Mammary epithelial cell (primary cell): ENCODE results near the gene RPLP2.

ENCODE experiments used
- CTCF ChIP-seq, 2 donors: IDR thresholded peaks in 1 of 2; conservative IDR thresholded peaks in 1 of 2; 2 replicates each; pipeline ENCODE4 v1.5.1; 2011 to 2012; ENCODE audit warnings: inconsistent platforms in 2 of 2, low read length in 2 of 2, mild to moderate bottlenecking in 2 of 2, control low read depth in 1 of 2, low read depth in 1 of 2; ENCODE audit not compliant: insufficient read depth in 1 of 2; ENCODE audit errors: extremely low read depth in 1 of 2
- EZH2 ChIP-seq: IDR thresholded peaks from 2 replicates; pipeline ENCODE4 v1.6.1; 2012; ENCODE audit warnings: low read length, inconsistent platforms, borderline replicate concordance

GRCh38 chr11:861105-861479 lies 51.3 kb downstream of the RPLP2 start:
- no peak for TF ChIP-seq CTCF (conservative IDR thresholded peaks at IDR 0.05 in 1 of 2, IDR thresholded peaks at IDR 0.05 in 1 of 2; ENCODE audit: extremely low read depth in 1 of 2, insufficient read depth in 1 of 2, low read depth in 1 of 2, low read length in 2 of 2)
- TF ChIP-seq EZH2: no peak
